Tibial nerve (tissue), 3 donors: Measurements from ENCODE around the gene WFDC1.

Experiments
- POLR2A ChIP-seq, 2 donors: fragments of 450-650 bp; IDR thresholded peaks; one replicate each; pipeline ENCODE4 v1.6.1; 2017; ENCODE audit warnings: antibody characterized with exemption in 2 of 2, mild to moderate bottlenecking in 2 of 2, moderate library complexity in 2 of 2
- TF ChIP-seq, protein P1 (sequence below), 5 experiments: fragments of 200-600 bp in 3 of 5; fragments of 450-650 bp in 2 of 5; sonication (generic) in 3 of 5; IDR thresholded peaks; one replicate each; pipeline ENCODE4 v1.5.1; 2016 to 2019; ENCODE audit warnings: antibody characterized with exemption in 5 of 5, mild to moderate bottlenecking in 3 of 5, moderate library complexity in 2 of 5

DNA sequence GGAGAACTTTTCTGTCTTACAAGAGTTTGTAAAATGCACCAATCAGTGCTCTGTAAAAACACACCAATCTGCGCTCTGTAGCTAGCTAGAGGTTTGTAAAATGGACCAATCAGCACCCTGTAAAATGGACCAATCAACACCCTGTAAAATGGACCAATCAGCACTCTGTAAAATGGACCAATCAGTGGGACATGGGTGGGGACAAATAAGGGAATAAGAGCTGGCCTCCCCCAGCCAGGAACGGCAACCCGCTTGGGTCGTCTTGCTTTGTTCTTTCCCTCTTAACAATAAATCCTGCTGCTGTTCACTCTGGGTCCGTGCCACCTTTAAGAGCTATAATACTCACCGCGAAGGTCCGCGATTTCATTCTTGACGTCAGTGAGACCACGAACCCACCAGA is 36.4 kb upstream of the WFDC1 start:
- TF ChIP-seq, protein P1, sequence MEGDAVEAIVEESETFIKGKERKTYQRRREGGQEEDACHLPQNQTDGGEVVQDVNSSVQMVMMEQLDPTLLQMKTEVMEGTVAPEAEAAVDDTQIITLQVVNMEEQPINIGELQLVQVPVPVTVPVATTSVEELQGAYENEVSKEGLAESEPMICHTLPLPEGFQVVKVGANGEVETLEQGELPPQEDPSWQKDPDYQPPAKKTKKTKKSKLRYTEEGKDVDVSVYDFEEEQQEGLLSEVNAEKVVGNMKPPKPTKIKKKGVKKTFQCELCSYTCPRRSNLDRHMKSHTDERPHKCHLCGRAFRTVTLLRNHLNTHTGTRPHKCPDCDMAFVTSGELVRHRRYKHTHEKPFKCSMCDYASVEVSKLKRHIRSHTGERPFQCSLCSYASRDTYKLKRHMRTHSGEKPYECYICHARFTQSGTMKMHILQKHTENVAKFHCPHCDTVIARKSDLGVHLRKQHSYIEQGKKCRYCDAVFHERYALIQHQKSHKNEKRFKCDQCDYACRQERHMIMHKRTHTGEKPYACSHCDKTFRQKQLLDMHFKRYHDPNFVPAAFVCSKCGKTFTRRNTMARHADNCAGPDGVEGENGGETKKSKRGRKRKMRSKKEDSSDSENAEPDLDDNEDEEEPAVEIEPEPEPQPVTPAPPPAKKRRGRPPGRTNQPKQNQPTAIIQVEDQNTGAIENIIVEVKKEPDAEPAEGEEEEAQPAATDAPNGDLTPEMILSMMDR (IDR thresholded peaks at IDR 0.05): no peak
- TF ChIP-seq POLR2A (IDR thresholded peaks at IDR 0.05): no peak
